NCI-H748 treated with DMSO at 0.1 percent for 48 hours (cell line): ENCODE measurements around the gene EIF5.

ENCODE experiments used
- DNase-seq: peaks from one replicate; lab custom pipeline; 2025; lab: John Stamatoyannopoulos, UW

Gene EIF5

DNA sequence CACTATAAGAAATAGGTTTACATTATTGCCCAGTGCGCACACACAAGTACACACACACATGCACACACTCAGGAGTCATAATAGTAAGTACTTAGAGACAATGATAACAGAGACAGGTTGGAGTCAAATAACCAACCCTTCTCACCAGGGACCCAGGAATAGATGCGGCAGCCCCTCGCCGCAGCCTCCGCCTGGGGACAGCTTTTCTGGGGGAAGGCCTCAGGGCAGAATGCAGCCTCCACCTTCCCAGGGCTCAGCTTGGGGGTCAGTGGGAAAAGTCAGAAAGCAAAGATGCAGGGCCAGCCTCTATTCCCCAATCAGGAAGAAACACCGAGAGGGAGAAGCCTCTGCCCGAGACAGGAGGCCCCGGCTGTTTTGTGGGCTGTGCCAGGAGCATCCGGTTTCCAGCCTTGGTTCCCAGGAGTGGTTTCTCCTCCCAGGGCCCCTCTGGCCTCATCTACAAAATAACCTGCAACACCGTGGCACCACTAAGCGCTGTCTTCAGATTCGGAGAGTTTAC, 23.4 kb upstream of the EIF5 start:
- DNase-seq = no peak

DNA sequence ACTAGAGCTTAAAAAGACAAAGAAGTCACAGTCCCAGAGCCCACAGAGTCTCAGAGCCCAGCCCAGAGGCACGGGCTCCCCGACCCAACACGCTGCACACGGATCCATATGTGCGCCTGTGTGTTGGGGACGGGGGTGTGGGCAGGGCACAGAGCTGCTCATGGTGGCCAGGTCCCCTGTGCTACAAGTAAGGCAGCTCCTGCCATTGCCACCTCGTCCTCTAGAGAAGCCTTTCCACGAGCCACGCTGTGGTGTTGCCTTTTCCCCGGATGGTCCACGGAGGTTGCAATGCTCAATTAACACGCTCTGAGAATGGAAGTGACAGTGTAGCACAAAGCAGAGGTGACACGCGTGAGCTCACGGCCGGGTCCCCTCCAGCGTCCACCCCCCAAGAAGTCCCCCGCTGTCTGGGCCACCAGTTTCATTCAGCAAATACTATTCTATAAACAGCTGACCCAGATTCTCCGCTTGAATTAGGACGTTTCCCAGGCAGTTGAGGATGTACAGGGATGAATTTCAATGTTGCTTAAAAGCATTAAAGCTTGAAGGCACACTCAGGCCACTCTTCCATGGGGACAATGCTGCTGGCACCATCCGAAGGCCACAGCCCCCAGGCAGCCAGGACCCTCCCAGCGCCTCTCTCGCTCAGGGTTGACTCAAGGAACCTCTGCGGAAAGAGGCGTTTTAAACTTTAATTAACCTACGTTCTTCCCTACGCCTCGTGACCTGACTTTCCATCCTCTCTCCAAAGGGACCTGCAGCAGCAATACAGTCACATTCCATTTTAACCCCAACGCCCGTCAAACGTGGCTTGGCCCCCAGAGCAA, 22.7 kb upstream of the EIF5 start:
- no peak for DNase-seq

DNA sequence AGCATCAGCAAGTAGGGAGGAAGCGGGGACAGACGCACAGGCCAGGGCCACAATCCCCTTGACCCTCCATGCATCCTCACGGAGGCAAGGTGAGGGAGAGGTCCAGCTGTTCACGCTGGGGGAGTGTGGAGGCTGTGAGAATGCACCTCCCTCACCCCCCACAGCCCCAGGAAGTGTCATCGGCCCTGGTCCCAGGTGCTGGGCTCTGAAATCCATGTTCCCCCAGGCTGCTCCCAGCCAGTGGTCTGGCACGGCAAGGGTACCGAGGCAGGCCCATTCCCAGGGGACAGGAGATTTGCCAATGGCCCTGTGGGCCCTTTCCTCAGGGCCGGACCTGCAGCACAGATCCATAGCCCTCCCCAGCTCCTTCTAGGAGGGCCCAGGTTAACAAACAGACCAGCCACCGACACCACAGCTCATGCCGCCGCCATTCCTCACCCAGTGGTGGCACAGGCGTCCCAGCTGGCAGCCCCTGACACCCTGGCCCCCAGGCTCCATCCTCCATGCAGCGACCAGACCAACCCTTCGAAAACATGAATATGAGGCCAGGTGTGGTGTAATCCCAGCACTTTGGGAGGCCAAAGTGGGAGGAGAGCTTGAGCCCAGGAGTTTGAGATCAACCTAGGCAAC, 21.9 kb upstream of the EIF5 start:
- DNase-seq = no peak

DNA sequence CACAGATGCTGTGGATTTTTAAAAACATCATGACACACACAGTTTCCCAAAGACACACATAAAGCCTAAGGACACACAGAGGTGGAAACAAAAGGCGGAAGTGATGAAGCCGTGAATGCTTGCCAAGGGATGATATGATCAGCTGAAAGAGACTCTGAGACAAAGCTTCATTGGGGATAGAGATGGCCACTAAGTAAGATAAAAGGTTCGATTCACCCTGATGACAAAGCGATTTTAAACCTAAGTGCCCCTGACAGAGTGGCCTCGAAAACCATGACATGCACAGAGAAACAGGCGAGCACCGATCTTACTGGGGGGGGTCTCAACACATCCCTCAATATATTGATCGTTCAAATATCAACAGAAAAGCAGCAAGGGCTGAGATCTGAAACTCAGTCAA, 20.3 kb upstream of the EIF5 start:
- no peak for DNase-seq

DNA sequence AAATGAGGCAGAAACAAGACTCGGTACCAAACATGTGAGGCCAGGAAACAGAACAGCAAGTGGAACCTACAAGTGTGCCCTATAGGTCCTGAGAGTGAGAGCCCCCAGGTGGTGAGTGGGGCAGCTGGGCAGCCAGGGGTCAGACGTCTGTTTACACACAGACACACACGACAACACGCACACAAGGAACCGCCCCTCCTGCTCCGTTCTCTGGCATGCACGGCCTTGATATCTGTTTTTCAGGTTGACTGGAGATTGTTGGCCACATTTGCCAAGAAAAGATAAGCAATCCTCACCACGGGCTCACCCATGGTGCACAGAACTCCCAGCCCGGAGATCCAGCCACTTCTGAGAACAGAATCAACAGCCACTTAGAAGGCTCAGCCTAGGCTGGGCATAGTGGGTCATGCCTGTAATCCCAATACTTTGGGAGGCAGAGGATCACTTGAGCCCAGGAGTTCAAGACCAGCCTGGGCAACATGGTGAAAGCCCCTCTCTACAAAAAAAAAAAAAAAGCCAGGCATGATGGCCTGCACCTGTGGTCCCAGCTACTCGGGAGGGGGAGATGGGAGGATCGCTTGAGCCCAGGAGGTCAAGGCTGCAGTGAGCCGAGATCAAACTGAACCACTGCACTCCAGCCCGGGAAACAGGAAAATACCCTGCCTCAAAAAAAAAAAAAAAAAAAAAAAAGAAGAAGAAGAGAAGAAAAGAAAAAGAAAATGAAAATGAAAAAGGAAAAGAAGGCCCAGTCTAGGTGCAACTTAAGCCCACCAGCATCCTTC, 19.4 kb upstream of the EIF5 start:
- no peak for DNase-seq

DNA sequence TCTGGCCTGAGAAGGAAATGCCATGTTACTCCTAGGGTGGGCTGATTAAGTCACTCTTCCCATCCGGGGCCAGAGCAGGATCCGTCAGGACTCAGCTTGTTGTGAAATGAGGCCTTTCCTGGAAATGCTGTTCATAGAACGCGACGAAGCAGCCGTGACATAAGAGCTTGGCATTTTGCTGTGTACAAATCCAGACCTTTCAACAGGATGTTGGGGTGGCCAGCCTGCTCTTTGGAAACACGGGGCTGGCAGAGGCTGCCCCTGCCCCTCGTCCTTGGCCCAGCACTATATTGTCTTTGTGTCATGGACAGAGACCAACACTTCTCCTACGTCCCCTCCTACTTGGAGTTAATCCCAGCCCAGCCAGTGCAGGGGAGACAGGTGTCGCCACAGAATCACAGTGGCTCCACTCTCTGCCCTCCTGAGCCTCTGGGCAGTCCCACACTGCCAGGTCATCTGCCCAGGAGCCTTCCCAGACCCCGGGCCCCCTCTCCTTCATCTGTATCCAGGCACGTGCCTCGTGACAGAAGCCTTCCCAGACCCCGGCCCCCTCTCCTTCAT, 18.6 kb upstream of the EIF5 start:
- no peak for DNase-seq

DNA sequence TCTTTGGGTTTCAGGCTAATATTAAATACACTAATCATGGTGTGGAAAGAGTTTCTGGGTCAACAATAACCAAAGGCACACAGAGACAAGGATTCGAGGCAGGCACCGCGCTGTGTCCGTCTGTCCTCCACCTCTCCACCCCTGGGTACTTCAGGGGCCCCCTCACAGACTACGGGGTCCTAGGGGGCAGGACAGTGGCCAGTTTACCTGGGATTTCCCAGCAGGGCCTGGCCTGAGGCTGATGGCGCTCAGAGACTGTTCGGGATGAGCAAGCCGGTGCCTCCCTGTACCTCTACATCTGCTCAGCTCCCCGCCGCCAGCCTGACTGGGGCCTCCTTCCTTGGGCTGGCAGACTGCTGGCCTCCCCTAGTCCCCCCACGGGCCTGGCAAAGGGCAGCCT, 18.1 kb upstream of the EIF5 start:
- no peak for DNase-seq

DNA sequence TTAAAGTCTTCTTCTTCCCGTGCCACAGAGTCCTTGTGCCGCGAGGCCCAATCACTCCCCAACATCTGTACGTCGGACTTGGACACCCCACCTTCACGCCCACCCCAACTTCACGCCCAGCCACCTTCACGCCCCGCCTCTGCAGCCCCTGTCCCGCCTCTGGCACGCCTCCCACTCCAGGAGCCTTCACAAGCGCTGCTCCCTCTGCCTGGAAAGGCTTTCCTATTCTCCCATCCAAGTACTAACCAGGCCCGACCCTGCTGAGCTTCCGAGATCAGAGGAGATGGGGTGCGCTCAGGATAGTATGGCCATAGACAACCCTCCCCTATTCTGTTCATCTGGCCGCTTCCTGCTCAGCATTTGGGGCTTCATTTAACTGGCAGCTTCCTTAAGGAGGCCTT, 17.3 kb upstream of the EIF5 start:
- DNase-seq = no peak

DNA sequence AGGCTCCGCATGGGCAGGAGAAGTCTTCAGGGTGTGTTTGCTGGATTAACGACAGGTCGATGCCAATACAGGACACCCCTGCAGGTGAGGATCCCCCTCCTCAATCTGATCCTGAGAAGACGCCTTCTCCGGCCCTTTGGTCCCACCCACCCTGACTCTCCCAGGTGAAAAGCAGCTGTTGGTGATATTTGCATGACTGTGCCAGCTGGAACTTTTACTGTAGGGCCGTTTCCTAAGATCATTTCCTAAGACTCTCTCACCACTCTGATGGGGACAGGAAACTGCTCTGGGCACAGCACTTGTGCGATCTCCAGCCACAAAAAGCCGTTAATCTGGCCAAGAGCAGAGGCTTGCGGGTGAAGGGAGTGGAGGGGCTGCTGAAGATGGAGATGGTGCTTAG, 16.8 kb upstream of the EIF5 start:
- DNase-seq = no peak

DNA sequence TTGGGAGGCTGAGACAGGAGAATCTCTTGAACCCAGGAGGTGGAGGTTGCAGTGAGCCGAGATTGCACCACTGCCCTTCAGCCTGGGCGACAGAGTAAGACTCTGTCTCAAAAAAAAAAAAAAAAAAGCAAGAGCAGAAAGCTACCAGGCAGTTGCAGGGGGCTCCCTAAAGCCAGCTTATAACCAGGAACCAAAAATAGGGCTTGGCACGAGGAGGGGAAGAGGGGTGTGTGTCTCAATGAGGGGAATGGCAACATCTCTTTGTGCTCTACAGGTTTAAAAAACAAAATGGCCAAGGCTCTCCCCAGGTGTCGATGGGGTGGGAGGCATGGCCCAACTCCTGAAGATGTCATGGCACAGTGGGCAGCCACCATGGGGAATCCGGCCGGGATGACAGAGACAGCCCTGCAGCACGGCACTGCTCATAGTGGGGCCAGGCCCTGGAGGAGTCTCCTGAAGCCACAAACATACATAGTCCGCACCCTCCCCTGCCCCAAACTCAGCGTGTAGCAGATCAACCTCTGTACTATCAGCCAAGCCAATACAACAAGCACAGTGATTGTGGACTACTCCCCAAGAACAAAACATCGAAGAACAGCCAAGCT, 16.0 kb upstream of the EIF5 start:
- no peak for DNase-seq

DNA sequence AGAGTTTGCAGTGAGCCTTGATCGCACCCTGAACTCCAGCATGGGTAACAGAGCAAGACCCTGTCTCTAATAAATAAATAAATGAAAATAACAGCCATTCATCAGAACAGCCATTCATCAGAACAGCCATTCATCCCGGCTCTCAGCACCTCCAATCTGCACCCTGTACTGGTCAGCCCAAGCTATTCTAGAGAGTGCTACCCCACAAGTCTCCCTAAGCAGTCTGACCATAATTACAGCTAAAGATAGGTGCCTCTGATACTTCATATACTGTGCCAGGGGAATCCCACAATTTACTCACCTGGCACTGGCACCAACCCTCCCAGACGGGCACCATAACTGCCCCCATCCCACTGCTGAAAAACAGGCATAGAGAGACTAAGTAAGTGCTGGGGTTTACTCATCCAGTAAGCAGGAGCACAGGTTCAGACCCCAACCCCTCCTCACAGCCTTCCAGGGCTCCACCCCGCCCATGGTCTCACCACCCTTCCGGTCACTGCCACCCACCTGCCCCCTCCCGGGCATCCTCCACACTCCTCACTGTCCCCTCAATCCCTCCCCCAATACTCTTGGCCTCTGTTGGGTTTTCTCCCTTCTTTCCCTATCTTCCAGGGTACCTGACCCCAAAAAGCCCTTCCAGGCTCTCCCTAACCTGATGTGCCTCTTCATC, 15.2 kb upstream of the EIF5 start:
- no peak for DNase-seq

DNA sequence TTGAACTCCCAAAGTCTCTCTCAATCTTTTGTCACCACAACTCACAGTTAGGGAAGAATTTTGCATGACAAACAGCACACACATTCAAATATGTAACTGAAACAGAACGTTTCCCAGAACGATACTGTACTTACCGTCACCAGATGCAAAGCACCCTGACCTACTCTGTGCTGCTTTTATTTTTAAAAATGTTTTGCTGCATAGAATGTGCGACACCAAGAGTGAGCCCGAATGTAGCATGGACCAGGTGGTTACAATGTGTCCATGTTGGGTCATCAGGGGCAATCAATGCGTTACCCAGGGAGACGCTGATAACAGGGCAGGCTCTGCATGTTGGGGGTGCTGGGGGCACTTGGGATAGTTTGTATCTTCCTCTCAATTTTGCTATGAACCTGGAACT, 14.6 kb upstream of the EIF5 start:
- DNase-seq = no peak

DNA sequence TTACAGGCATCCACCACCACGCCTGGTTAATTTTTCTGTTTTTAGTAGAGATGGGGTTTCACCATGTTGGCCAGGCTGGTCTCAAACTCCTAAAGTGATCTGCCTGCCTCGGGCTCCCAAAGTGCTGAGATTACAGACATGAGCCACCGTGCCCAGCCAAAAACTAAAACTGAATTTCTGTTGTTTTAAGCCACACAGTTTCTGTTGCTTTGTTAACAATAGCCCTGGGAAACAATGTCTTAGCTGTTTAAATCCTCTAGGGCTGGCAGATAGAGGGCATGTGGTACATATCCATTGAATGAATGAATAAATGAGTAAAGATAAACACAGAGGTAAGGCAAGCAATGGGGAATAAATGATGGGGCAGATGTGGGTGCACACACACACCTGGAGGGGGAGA, 8.0 kb upstream of the EIF5 start:
- no peak for DNase-seq

DNA sequence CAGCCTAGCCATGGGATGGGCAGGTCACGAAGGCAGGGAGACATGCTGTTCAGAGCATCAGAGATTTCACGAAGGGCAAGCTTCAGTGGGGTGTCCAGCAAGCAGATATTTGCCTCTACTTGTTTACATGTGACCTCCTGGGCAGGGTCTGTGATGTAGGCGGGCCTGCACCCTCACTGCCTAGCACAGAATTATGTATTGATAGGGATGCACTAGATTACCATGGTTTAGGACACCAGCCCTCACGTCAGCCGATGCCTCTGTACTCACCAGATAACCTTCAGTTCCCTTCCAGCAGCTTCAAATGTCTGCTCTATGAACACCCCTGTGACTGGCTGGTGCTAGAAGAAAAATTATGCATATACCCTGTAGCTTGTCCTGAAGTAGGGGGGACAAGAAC, 5.1 kb upstream of the EIF5 start:
- DNase-seq = no peak

DNA sequence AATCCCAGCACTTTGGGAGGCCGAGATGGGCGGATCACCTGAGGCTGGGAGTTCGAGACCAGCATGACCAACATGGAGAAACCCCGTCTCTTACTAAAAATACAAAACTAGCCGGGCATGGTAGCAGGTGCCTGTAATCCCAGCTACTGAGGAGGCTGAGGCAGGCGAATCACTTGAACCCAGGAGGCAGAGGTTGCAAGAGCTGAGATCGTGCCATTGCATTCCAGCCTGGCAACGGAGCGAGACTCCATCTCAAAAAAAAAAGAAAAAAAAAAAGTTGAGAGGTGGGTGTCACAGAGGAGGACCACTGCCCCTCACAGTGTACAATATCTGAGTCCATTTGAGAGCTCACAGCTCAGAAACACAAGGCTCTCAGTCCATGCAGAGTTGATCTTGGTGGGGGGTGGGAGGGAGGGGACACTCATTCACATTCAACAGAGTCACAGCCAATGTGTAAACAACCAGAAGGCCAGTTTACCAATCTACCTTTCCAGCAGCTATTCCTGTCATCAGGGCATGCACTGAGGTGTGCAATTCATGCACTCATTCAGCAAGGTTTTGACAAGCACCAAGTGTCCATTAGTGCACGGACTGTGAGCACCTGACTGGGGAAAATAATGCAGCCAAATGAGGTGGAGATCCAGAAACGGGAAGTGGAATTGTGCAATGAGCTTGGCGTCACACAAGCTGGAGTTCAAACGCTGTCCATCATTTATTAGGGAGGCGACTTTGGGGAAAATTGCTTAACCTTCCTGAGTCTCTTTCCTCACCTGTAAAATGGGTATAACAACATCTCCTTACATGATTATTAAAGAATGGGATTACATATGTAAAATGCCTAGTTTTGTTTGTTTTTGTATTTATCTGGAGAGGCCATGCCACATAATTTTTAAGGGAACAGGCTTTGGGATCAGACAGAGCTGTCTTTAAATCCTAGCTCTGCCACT, 4.4 kb upstream of the EIF5 start:
- DNase-seq = peak; percentile 35

DNA sequence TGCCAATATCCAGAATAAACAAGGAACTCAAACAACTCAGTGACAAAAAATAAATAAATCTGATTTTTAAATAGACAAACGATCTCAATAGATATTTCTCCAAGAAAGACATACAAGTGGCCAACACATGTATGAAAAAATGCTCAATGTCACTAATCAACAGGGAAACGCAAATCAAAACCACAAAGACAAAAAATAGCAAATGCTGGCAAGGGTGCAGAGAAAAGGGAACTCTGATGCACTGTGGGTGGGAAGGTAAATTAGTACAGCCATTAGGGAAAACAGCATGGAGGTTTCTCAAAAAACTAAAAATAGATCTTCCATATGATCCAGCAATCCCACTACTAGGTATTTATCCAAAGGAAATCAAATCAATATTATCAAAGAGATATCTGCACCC, 3.5 kb upstream of the EIF5 start:
- no peak for DNase-seq

DNA sequence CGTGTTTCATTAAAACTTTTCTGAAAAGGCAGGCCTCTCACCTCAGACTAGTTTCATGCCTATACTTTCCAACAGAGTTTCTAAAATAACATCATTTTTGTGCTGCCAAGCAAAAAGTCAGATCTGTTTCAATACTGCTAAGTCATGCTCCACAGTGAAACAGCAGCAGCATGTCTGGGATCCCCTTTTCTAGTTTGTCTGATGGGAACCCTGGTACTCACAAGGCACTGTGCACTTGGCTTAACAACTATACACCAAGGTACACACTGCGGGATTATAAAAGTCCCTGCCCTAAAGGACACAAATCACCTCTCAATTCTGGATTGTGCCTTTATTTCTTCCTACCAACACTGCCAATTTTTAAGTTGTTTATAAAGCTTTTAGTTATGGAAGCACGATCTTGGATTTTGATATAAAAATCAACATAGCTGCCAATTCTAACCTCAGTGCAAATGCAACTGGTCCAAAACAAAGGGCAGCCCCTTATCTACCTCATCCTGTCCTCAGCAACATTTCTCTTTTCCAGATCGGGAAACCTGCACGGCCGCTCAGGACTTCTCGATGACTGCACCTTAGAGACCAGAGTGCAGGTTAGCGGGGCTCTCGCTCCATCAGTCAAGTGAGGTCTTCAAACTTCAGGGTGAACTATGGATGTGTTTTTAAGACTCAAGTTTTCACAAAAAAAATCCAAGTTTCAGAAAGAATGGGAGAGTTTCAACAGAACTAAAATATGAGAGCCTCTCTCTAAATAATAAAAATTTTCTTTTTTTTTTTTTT, 1.7 kb upstream of the EIF5 start:
- DNase-seq = no peak

DNA sequence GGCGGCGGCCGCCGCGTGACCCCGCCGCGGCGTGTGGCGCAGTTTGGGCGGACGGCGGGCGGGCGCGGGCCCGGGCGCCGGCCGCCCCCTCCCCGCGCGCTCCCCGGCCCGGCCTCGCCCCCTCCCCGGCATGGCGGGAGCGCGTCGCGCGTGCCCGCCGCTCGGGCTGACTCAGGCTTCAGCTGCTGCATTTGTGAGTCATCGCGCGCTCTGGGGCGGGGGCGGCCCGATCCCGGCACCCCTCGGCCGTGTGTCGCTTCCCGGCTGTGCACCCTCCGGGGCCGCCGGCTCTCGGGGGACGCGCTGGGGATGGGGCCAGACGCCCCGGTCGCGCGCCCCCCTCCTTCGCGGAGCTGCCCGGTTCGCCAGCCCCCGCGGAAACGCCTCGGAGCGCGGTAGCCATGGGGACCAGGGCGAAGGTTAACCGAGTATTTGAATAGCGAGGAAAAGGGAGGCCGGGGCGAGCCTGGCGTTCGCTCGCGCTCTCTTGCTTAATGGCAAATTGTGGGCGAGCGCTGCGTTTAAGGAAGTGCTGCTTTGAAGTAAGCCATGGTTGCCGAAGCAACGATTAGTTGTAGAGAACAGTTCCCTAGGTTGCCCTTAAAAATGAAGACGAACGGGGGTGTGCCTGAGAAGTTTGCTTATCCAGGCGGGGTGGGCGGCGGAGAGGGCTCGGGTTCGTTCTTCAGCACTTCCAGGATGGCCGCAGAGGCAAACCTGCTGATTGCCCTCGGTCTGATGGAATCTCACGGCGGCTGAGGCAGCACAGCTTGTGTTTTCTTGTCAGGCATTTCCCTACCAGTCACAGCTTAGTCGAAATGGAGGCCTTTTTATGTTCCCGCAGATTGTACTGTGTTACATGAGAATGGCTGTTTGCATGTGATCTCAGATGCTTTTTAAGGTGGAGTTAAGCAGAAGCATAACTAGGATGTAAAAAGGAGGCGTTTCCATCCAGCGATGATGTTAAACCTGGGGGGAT, 896 bp downstream of the EIF5 start:
- DNase-seq = peak; percentile 29
